Tibial nerve (tissue), 3 donors: ENCODE measurements around the gene TUSC2.

Source experiments
- POLR2A ChIP-seq, 2 donors: fragments of 450-650 bp; IDR thresholded peaks; one replicate each; pipeline ENCODE4 v1.6.1; 2017; ENCODE audit warnings: antibody characterized with exemption in 2 of 2, mild to moderate bottlenecking in 2 of 2, moderate library complexity in 2 of 2
- TF ChIP-seq, protein P1 (sequence below), 5 experiments: fragments of 200-600 bp in 3 of 5; fragments of 450-650 bp in 2 of 5; sonication (generic) in 3 of 5; IDR thresholded peaks; one replicate each; pipeline ENCODE4 v1.5.1; 2016 to 2019; ENCODE audit warnings: antibody characterized with exemption in 5 of 5, mild to moderate bottlenecking in 3 of 5, moderate library complexity in 2 of 5

DNA sequence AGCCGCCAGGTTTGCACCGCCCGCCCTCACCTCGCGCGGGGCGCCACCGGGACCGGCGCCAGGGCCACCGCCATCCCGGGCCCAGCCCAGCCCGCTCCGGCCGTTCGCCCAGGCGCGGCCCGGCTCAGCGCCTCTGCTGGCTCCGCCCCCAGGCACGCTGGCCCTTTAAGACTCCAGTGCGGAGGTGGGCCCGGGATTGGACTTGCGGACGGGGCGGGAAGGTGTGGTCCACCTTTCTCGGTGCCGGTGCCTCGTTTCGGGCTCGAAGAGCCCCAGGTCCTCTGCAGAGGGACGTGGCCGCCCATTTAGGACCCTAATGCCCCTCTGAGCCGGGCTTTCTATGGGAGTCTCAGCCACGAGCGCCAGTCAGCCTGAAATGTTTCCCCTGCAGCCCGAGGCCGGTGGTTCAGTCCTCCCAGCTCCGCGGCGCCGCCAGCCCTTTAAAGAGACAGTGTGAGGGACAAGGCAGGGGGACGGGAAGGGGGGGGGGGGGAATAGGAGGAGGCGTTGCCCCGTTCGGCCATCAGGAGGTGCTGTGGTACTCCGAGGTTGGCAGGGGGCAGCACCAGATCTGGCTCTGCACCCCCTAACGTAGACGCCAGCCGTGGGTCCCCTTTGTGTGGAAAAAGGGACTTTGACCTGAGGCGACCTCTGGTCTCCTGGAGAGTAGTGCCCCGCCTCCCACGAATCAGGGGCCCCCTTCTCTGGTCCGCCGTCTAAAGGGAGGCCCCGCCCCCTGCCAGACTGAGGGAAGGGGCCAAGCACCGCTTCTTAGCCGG, 6.5 kb downstream of the TUSC2 start:
- TF ChIP-seq, protein P1, sequence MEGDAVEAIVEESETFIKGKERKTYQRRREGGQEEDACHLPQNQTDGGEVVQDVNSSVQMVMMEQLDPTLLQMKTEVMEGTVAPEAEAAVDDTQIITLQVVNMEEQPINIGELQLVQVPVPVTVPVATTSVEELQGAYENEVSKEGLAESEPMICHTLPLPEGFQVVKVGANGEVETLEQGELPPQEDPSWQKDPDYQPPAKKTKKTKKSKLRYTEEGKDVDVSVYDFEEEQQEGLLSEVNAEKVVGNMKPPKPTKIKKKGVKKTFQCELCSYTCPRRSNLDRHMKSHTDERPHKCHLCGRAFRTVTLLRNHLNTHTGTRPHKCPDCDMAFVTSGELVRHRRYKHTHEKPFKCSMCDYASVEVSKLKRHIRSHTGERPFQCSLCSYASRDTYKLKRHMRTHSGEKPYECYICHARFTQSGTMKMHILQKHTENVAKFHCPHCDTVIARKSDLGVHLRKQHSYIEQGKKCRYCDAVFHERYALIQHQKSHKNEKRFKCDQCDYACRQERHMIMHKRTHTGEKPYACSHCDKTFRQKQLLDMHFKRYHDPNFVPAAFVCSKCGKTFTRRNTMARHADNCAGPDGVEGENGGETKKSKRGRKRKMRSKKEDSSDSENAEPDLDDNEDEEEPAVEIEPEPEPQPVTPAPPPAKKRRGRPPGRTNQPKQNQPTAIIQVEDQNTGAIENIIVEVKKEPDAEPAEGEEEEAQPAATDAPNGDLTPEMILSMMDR (IDR thresholded peaks at IDR 0.05) = peak; percentile 43 to 86 (median 50)
- peak in 1 of 2 donors; percentile 71 for TF ChIP-seq POLR2A (IDR thresholded peaks at IDR 0.05)
